Esophagus (tissue), 2 donors: ENCODE measurements around the gene PARD3. TPM values are rescaled to one million over a fixed set of nuclear protein-coding genes. Genes with fewer than 3 reads are reported as not detected.

ENCODE experiments used
- H3K27ac ChIP-seq, 2 donors: one replicate each; pipeline ENCODE4 v1.5.1; 2013; ENCODE audit warnings: low read depth in 2 of 2, mild to moderate bottlenecking in 2 of 2, inconsistent platforms in 1 of 2, low read length in 1 of 2, moderate library complexity in 1 of 2
- H3K27me3 ChIP-seq, 2 donors: one replicate each; pipeline ENCODE4 v1.6.1; 2013; ENCODE audit warnings: low read length in 2 of 2, control low read depth in 1 of 2, mild to moderate bottlenecking in 1 of 2; ENCODE audit not compliant: insufficient read depth in 2 of 2, control insufficient read depth in 1 of 2
- H3K36me3 ChIP-seq, 2 donors: one replicate each; pipeline ENCODE4 v1.6.1; 2013; ENCODE audit warnings: low read length in 1 of 2; ENCODE audit not compliant: control insufficient read depth in 2 of 2, insufficient read depth in 2 of 2
- H3K4me1 ChIP-seq, 2 donors: one replicate each; pipeline ENCODE4 v1.6.1; 2013; ENCODE audit warnings: low read length in 1 of 2; ENCODE audit not compliant: control insufficient read depth in 2 of 2, insufficient read depth in 2 of 2
- H3K4me3 ChIP-seq, 2 donors: one replicate each; pipeline ENCODE4 v1.5.1; 2013; ENCODE audit warnings: low read length in 2 of 2, mild to moderate bottlenecking in 2 of 2, low read depth in 1 of 2, moderate library complexity in 1 of 2
- H3K9me3 ChIP-seq, 2 donors: one replicate each; pipeline ENCODE4 v1.6.1; 2013; ENCODE audit warnings: mild to moderate bottlenecking in 2 of 2, low read depth in 1 of 2, low read length in 1 of 2, moderate library complexity in 1 of 2; ENCODE audit not compliant: control insufficient read depth in 2 of 2, insufficient read depth in 1 of 2
- WGBS, 2 donors: extraction: QIAGEN DNeasy Blood & Tissue Kit; methylation state at CpG; one replicate each; pipeline ENCODE4 v1.1.7; 2013; 5-methylcytosine and 5-hydroxymethylcytosine counted together
- polyA plus RNA-seq, 2 donors: library from polyadenylated mRNA; stranded (reverse); fragments of 200-250 nt; gene quantifications; one replicate each; pipeline ENCODE4 v1.2.3, GENCODE V29; 2013
- donor health status: healthy with polysubstance abuse.
- donor health status: Bipolar disorder and iron deficiency.

Gene PARD3
- polyA plus RNA-seq, 2 donors, result 40.3 to 71.3 TPM

- WGBS, 2 donors, result 91 to 92% methylated on average over 2 of the region's 2 CpGs
These were observed 616.1 kb downstream of the PARD3 start for GRCh38 chr10:34198953-34199352.

GRCh38 chr10:34196058-34196433, 619.0 kb downstream of the PARD3 start:
- Histone ChIP-seq H3K27me3 (no peaks in the 10 kb centered on the region), H3K9me3 (no peaks in the 10 kb centered on the region), H3K4me3 (no peak overlapping the region), H3K36me3 (peaks cover 0 to 2% of the 10 kb centered on the region in 2 donors), H3K27ac (no peak overlapping the region), H3K4me1 (no peaks in the 10 kb centered on the region)
- WGBS, 2 donors, result 95 to 97% methylated on average over 3 of the region's 3 CpGs

More at GRCh38 chr10:34198953-34199352, 616.1 kb downstream of the PARD3 start:
- no peak overlapping the region for H3K4me3 ChIP-seq
- no peak overlapping the region for H3K27ac ChIP-seq
- H3K27me3 ChIP-seq, result no peaks in the 10 kb centered on the region
- H3K9me3 ChIP-seq, result no peaks in the 10 kb centered on the region
- H3K36me3 ChIP-seq, result peaks cover 0 to 2% of the 10 kb centered on the region in 2 donors
- no peaks in the 10 kb centered on the region for H3K4me1 ChIP-seq

GRCh38 chr10:34195364-34196057, 619.6 kb downstream of the PARD3 start:
- Histone ChIP-seq H3K27ac (no peak overlapping the region), H3K9me3 (no peaks in the 10 kb centered on the region), H3K4me3 (no peak overlapping the region), H3K27me3 (no peaks in the 10 kb centered on the region), H3K36me3 (peaks cover 0 to under 1% of the 10 kb centered on the region in 2 donors), H3K4me1 (no peaks in the 10 kb centered on the region)
- 67 to 74% methylated on average over 8 of the region's 8 CpGs for WGBS, 2 donors

GRCh38 chr10:34193931-34194626, 621.0 kb downstream of the PARD3 start:
- Histone ChIP-seq H3K36me3 (no peaks in the 10 kb centered on the region), H3K4me1 (no peaks in the 10 kb centered on the region), H3K27me3 (no peaks in the 10 kb centered on the region), H3K27ac (no peak overlapping the region), H3K9me3 (no peaks in the 10 kb centered on the region), H3K4me3 (no peak overlapping the region)
- 72 to 74% methylated on average over 7 of the region's 7 CpGs for WGBS, 2 donors

- H3K27me3 ChIP-seq, result no peaks in the 10 kb centered on the region
- no peaks in the 10 kb centered on the region for H3K36me3 ChIP-seq
- H3K9me3 ChIP-seq, result no peaks in the 10 kb centered on the region
- no peak overlapping the region for H3K4me3 ChIP-seq
- 86 to 87% methylated on average over 5 of the region's 5 CpGs for WGBS, 2 donors
- H3K27ac ChIP-seq, result no peak overlapping the region
- no peaks in the 10 kb centered on the region for H3K4me1 ChIP-seq
These were observed 622.5 kb downstream of the PARD3 start for GRCh38 chr10:34192646-34193045.

- Histone ChIP-seq H3K27ac (no peak overlapping the region), H3K27me3 (no peaks in the 10 kb centered on the region), H3K36me3 (no peaks in the 10 kb centered on the region), H3K4me1 (no peaks in the 10 kb centered on the region), H3K9me3 (no peaks in the 10 kb centered on the region), H3K4me3 (no peak overlapping the region)
- 68 to 73% methylated on average over 3 of the region's 3 CpGs for WGBS, 2 donors
These were observed 623.7 kb downstream of the PARD3 start for GRCh38 chr10:34191406-34191805.

- no peaks in the 10 kb centered on the region for H3K4me1 ChIP-seq
- 87 to 90% methylated on average over 7 of the region's 7 CpGs for WGBS, 2 donors
These were observed 624.5 kb downstream of the PARD3 start for GRCh38 chr10:34190580-34190979.

GRCh38 chr10:34189830-34190229, 625.3 kb downstream of the PARD3 start:
- H3K27ac ChIP-seq, result no peak overlapping the region
- no peaks in the 10 kb centered on the region for H3K36me3 ChIP-seq
- no peak overlapping the region for H3K4me3 ChIP-seq
- WGBS, 2 donors, result 94 to 100% methylated on average over 1 of the region's 1 CpG
- no peaks in the 10 kb centered on the region for H3K4me1 ChIP-seq
- no peaks in the 10 kb centered on the region for H3K27me3 ChIP-seq
- H3K9me3 ChIP-seq, result no peaks in the 10 kb centered on the region

More at GRCh38 chr10:34190580-34190979, 624.5 kb downstream of the PARD3 start:
- Histone ChIP-seq H3K36me3 (no peaks in the 10 kb centered on the region), H3K27me3 (no peaks in the 10 kb centered on the region), H3K9me3 (no peaks in the 10 kb centered on the region), H3K4me3 (no peak overlapping the region), H3K27ac (no peak overlapping the region)

GRCh38 chr10:34188221-34188620, 626.9 kb downstream of the PARD3 start:
- H3K4me3 ChIP-seq, result no peak overlapping the region
- no peaks in the 10 kb centered on the region for H3K27me3 ChIP-seq
- H3K27ac ChIP-seq, result no peak overlapping the region
- no peaks in the 10 kb centered on the region for H3K9me3 ChIP-seq
- H3K4me1 ChIP-seq, result no peaks in the 10 kb centered on the region
- H3K36me3 ChIP-seq, result no peaks in the 10 kb centered on the region
- 86% methylated on average over 5 of the region's 5 CpGs for WGBS, 2 donors

GRCh38 chr10:34187201-34187600, 627.9 kb downstream of the PARD3 start:
- no peaks in the 10 kb centered on the region for H3K9me3 ChIP-seq
- no peaks in the 10 kb centered on the region for H3K4me1 ChIP-seq
- H3K27ac ChIP-seq, result no peak overlapping the region
- H3K27me3 ChIP-seq, result no peaks in the 10 kb centered on the region
- H3K36me3 ChIP-seq, result no peaks in the 10 kb centered on the region
- H3K4me3 ChIP-seq, result no peak overlapping the region
- WGBS, 2 donors, result 59 to 70% methylated on average over 1 of the region's 1 CpG
